ENCODE measurements around the gene CYP27B1.

DNA sequence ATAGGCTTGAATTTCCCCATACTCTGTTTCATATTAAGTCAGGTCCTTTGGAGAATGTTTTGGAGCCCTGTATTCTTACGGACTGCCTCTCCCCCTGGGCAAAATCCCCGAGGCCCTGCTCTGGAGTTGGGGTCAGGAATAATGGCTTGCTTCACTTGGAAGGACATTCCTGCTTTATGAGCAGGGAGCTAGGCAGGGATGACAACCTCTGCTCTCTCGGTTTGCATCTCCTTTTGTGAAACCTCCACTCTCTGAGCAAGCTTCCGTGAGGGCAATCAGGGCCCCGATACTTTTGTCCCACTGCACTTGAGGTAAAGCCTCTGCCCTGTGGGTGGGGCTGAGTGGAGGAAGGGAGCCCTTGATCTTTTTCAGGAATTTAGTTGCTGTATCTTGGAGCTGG, 53.7 kb downstream of the CYP27B1 start:
- TF ChIP-seq CTCF (IDR thresholded peaks at IDR 0.05; ENCODE audit: insufficient read depth, low read length, poor library complexity, severe bottlenecking): no peak
- no peak for TF ChIP-seq EZH2phosphoT487 (conservative IDR thresholded peaks at IDR 0.05; ENCODE audit: low read length)

Measured in SU-DHL-6 (cell line).